Stimulated activated CD4-positive, alpha-beta T cell treated with anti-CD3 and anti-CD28 coated beads, Interleukin-2, amount 100 ng/mL, for 4 hours (primary cell): ENCODE measurements around the gene ARHGAP31.
"Not testable (repeated sequence)": the region's sequence is repeated elsewhere in the genome, so short reads cannot be mapped to it uniquely, and the experiment has no call there.

ENCODE experiments used
- DNase-seq: peaks from one replicate; pipeline ENCODE4 v3.0.0-alpha.2; 2020; ENCODE audit warnings: low read depth

ARHGAP31 gene

DNA sequence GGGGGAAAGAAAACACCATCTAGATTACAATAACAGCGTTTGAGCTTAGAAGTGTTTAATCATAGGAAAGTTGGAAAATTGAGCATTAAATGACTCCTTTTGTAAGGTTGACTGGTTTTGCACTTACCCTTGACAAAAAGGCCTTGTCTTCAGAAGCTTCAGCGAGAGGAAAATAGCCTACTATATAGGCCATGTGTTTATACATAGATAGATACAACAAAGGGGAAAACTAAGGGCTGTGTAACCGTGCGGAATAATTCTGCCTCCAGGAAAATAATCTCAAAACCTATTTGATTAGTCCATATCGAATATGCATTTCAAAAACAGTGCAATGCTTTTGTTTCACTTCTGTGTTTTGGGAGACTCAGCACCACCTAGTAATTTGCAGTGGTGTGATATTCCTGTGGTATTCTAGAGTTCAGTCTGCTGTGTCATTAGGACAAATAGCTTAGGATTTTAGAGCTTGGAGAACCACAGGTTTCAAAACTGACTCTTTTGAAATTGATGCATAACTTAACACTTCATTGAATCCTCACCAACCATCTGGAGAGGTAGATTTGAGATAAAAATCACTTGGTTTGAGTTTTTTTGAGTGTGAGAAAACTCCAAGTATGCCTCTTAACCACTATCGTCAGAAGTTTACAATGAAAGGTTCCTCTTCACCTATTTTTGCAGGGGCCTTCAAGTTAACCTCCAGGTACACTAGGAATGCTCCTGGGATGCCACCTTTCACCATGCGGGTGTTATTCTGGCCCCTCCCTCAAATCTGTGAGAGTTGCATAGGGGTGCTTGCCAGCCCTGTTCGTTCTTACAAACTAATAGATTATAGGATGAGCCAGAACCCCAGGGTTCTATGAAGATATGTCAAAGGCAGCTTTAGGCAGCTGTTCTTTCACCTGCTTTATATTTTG is 1.9 kb downstream of the ARHGAP31 start:
- DNase-seq = no peak

DNA sequence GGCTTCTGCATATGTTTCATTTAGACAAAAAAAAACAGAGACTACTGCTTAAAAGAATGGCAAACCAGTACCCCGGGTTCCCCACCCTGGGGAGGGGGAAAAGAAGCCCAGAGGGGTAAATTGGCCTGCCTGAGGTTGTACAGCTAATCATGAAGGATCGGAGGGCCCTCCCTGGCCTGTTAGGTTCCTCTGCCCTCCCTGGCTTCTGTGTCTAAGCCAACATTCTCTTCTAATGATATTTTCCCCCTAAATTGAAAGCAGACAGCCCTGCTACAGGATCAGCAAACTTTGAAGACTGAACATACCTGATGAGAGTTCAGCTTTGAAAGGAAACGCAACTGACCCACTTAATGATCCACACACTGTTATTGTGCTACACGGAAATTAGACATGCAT is 2.5 kb downstream of the ARHGAP31 start:
- no peak for DNase-seq

DNA sequence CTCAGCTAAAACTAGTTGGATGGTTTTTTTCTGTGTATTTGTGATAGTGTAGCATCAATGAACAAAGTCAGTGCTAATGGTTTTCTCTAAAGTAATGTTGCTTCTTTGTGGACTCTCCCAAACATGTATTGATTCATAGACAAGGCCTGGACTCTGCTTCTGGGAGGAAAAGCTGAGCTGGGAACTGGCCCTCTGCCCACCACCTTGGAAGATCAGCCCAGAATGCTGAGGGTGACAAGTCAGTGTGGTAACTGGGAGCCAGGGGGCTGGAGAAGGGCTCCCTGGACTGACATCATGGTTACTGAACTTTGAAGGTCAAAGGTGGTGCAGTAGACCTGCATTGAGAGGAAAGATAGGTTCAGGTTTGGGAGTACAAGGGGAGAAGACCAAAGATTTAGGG is 3.0 kb downstream of the ARHGAP31 start:
- no peak for DNase-seq

DNA sequence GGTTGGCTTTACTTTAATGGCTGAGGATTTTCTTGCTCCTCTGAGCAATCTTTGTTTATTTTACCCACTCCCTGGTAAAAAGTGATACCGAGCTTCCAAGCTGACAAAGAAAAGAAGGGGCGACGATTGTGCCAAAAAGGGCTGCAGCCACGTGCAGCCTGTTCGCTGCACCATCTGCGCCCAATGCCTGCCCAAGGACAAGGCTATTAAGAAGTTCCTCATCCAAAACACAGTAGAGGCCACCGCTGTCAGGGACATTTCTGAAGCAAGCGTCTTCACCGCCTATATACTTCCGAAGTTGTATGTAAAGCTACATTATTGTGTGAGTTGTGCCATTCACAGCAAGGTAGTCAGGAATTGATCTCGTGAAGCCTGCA is 4.4 kb downstream of the ARHGAP31 start:
- DNase-seq = no peak

DNA sequence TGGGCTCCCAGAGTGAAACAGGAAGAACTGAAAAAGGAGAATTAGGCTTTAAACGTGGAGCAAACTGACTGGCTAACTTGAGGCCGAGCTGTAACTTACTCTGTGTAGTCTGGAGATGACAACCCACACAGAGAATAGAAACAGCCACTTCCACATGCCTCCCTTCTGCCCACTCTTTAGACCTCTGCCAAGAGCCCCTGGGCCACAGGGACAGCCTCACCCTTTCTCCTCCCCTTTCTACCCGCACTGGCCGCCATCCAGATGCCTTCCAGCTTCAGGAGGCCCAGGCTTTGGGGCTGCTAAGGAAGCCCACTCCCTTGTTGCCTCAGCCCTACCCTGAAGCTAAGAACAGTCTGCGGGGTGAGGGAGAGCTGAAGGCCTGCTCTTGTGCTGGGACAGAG is 6.8 kb downstream of the ARHGAP31 start:
- DNase-seq = no peak

DNA sequence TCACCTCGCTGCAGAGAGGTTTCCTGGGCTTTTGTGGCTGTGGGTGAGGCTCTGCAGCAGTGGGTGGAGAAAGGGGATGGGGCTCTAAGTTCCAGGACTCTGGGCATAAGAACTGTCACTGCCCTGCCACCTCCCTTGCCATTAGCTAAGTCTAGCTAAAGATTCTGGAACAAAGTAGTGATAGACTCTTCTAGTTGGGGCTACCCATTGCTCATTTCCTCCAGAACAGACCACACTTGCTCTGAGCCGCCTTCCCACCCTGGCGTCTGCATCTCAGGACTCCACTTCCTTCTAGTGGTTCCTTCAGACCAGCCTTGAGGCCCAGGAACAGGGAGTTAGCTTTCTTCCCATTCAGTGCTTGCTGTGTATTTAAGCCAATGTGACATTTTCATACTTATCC is 7.5 kb downstream of the ARHGAP31 start:
- no peak for DNase-seq

DNA sequence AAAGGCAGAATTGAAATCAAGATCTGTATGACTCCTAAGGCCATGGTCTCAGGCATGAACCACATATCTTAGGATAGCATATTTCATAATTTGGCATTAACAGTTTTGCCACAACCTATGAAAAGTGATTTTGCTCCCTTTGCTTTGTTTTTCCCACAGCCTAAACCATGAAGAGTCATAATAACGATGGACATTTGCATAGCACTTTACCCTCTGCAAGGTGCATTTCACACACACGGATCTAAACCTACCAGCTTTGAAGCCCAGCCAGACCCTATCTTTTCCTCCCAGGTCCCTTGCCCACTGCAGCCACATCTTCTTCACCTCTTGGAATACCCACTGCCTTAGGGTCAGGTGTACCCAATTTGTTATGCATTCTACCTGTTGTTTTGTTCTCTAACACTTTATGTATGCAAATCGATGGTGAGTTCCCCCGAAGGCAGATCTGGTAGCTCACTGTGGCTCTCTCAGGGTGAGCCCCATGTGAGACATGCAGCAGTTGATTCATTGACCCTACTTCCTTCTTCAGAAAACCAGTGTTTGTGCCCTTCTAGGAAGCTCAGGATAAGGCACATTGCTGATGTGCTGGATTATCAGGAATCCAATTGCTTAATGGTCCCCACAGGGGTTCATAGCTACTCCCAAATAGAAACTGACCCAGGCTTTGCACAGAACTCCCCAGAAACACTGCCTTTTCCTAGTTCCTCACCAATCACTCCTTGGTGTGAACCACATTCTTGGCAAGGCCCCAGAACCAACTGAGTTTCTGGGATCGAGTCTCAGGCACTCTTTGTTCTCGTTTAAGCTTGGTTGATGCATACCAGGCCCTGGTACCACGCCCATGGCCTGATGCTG is 8.7 kb downstream of the ARHGAP31 start:
- DNase-seq = no peak

DNA sequence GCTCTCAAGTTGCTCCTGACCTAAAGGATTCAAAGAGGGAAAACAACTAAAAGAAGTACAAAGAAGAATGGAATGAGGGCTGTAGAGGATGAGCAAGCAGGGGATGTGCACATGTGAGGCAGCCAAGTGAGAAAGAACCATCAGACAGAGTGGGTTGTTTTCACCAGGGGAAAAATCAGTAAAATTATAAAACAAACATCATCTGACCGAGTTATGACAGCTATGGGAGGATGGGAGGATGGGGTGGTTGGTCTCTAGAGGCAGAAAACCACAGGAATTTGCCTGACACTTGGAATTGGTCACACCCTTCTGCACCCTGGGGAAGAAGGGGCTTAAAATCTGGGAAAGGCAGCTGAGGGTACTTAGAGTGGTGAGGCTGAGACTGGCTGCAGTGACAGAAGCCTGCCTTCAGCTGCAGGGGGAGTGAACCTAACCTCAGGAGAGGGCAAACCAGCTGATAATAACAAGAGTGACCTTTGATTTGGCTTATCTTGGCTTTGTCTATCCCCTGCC is 10.1 kb downstream of the ARHGAP31 start:
- DNase-seq = no peak

DNA sequence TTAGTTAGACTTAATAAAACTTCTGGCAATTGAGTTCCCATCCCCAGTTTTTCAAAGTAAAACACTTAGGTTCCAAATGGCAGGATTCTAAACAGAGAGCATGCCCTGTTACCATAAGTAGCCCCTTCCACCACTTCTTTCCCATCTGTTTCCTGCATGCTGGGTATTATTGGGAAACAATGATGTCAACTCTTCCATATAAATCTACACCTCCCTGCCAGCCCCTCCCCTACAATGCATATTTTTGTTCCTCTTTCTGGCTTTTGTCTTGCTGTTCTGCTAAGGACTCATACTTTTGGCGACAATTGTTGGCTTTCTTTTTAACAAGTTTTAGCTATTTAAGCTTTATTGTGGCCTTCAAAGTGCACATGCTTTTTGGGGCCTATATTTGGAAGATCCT is 11.1 kb downstream of the ARHGAP31 start:
- DNase-seq = no peak

DNA sequence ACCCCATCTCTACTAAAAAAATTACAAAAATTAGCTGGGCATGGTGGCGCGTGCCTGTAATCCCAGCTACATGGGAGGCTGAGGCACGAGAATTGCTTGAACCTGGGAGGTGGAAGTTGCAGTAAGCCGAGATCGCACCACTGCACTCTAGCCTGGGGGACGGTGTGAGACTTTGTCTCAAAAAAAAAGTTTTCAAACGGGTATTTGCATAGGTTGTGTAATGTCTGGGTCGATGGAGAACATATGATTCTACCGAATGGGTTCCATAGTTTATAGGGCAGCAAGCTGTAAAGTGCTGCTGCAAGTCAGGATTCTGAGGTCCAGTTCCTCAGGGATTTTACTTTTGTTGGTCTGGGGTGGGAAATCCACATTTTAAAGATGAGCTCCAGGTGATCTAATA is 12.2 kb downstream of the ARHGAP31 start:
- not testable (repeated sequence) for DNase-seq

DNA sequence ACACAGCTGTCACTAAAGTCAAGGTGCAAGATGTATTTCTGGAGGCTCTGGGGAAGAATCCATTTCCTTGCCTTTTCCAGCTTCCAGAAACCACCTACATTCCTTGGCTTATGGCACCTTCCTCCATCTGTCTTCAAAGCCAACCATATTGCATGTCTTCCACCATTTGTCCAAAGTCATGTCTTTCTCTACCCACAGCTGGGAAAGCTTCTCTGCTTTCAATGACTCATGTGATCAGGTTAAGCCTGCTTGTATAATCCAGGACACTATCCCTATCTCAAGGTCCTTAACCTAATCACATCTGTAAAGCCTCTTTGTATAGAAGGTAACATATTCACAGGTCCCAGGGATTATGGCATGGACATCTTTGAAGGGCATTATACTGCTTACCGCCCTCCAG is 14.2 kb downstream of the ARHGAP31 start:
- no peak for DNase-seq

DNA sequence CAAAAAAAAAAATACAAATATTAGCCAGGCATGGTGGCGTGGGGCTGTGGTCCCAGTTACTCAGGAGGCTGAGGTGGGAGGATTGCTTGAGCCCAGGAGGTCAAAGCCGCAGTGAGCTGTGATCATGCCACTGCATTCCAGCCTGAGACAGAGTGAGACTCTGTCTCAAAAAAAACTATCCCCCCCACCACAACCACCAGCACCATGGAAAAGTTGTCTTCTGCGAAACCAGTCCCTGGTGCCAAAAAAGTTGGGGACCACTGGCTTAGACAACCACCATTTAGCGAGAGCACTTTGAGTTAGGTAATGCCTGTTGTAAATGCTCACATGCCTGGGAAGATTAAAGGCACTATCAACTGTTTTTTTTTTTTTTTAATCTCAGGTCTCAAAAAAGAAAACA is 15.4 kb downstream of the ARHGAP31 start:
- DNase-seq = no peak

DNA sequence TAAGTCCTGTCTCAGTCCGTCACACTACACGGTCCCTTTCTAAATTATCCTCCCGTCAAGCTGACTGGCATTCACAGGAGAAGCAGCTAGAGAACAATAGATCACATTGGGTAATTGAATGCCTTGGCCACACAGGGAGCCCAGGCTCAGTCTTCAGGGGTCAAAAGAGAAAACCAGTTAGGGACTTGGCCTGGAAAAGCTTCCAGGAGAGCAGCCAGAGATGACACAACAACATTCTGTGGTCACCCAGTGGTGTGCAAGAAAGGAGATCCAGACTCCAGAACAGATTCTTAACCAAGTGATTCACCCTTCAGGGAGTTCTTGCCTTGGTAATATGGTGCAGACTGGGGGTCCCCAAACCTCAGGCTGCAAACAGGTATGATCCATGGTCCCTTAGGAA is 15.9 kb downstream of the ARHGAP31 start:
- DNase-seq = no peak

DNA sequence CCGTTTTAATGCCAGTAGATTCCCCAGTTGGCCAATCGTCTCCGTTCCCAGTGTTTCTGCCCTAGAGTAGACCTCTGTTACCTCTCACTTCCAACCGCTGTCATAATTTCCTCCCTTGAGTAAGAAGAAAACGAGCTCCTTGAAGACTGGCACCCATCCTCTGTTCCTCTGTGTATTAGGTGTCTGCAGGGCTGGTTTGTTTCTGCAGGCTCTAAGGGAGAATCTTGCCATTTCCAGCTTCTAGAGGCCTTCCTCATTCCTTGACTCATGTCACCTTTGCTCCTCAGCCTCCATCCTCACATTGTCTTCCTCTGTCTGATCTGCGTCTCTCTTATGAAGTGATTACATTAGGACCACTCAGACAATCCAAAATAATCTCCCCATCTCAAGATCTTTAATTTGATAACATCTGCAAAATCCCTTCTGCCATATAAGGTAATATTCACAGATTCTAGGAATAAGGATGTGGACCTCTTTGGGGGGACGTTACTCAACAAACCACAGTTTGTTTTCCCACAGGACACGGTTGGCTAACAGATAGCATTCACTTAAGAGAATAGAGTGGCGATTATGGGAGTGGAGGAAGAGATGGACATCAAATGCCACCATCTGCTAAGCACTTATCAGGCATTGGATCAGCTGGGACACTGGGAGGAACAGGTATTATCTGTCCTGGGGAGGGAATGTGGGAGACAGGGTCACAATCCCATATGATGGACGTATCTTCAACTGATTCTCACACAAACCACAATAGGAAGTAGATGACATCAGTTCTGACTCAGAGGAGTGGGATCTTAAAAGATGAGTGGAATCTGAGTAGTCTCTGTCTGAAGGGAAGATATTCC is 17.1 kb downstream of the ARHGAP31 start:
- no peak for DNase-seq

DNA sequence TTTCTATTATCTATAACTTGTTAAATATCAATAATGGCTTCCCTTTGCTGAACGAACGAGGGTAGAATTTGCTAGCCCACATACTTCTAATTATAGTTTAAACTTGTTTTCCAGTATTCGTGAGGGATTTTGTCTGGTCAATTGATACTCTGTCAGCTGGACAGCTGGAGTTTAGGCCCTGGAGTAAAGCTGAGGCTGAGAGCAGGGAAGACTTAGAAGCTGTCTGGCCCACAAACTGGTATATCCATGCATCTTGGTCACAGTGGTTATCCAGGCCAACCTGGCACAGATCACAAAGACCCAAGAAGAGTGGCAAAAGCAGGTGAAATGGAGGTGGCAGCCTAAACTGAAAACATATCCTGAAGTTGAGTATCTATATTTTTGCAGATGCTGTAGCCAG is 19.3 kb downstream of the ARHGAP31 start:
- DNase-seq = no peak

DNA sequence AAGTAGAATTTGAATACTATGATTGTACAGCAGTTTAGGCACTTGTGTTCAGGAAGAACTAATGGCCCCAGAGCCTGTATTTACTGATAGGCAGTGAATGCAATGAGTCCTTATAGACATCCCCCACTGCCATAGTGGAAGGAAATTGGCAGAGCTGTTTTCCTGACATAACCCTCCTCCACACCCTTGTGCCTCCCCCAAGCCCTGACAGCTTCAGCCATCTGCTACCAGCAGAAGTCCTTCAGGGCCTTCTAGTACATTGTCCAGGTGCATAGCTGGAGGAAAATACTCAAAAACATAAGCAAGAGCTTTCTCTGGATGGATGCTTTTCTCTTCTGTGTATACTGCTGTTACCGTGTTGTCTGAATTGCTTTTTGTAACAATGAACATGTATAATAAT is 20.6 kb downstream of the ARHGAP31 start:
- DNase-seq = no peak

DNA sequence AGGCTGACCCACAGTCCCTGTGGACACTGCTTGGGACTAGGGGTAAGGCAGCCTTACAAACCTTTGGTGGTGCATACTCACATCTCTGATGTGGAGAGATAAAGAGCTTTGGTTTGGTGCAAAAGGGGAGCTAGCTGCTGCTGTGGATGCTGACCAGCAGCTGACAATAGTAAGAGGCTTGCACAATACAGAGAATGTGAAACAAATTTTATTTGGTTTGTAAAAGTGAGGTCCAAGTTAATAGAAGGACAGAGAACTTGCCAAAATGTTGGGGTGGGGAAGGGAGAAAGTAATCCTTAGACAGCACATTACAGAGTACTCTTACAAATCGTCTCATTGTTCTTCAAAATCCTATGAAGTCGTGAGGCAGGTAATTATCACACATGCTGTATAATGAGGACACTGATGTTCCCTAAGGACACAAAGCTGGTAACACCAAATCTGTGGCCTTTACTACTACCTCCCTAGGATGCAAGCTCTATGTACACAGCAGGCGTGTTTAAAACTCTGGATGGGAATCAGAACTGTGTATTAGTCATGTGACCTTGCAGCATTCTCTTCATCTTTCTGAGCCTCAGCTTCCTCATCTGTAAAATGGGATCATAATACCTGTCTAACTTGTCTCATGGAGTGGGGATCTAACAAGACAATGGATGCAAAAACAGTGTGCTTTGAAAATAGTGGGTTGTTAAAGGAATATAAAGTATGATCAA is 21.6 kb downstream of the ARHGAP31 start:
- DNase-seq = no peak

DNA sequence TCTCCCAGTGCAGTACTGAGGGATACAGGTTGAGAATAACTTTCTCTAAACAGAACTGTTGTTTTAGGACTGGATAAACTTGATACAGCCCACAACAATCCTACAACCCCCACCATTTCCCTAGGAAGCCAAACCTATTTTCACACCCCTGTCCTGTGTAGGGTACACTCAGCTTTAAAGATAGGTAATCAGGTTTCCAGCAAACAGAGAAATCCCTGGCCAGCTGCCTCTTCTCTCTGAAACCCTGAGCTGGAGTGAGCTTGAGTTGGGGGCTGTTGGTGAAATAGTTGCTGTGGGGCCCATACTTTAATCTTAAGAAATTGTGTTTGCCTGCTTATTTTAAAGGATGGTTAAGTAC is 22.1 kb downstream of the ARHGAP31 start:
- no peak for DNase-seq

DNA sequence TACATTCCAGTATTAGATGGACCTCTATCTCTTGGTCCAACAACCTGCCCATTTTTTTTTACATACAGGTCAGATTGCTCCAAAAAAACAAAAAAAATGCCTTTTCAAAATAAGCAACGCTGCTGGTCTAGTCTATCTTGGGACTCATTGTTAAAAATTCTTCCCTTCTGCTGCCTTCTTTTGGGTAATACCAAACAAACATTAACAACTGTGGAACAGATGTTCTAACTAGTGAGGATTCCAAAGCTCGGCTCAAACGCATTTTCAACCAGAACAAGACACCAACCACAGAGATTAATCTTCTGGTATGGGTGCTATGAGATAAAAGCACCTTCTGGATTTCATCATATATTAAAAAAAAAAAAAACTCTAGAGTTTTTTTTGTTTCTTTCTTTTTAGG is 24.7 kb downstream of the ARHGAP31 start:
- no peak for DNase-seq

DNA sequence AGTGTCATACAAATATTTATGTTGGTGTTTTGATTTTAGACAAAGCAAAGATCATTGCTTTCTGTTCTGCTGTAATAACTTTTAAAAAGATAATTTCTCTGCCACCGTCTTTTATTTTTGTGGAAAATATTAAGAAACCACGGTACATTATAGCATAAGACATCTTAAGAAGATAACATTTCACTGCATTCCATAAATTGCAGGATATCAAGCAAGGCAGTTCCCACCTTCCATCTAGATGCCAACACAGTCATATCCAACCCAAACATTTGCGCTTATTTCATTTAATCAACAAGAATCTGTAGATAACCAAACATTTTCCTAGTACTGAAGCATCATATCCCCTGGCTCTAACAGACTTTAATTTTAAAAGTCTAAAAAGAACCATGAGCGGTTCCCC is 25.1 kb downstream of the ARHGAP31 start:
- no peak for DNase-seq

DNA sequence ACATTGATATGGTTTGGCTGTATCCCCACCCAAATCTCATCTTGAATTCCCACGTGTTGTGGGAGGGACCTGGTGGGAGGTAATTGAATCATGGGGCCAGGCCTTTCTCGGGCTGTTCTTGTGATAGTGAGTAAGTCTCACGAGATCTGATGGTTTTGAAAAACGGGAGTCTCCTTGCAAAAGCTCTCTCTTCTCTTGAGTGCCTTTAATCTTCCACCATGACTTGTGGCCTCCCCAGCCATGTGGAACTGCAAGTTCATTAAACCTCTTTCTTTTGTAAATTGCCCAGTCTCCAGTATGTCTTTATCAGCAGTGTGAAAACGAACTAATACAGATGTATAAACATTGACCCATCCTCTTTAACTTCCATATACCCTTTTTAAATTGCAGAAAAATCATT is 26.6 kb downstream of the ARHGAP31 start:
- not testable (repeated sequence) for DNase-seq
